Medulla oblongata (tissue), 1 donor: ENCODE results near the gene C2.
A peak's percentile ranks its signal among the peaks of the same experiment; 100 is the strongest.
"Not testable (repeated sequence)": the region's sequence is repeated elsewhere in the genome, so short reads cannot be mapped to it uniquely, and the experiment has no call there.

Experiments used
- DNase-seq: peaks from one replicate; pipeline ENCODE4 v3.0.0-alpha.2; 2015; ENCODE audit errors: extremely low spot score

The C2 gene

GRCh38 chr6:31922942-31923341 is 4.6 kb upstream of the C2 start:
- DNase-seq = no peak

- no peak for DNase-seq
These were observed 550 bp downstream of the C2 start for GRCh38 chr6:31927863-31928671.

- no peak for DNase-seq
These were observed 1.1 kb downstream of the C2 start for GRCh38 chr6:31928672-31928939.

- no peak for DNase-seq
These were observed 3.4 kb downstream of the C2 start for GRCh38 chr6:31930962-31931361.

- not testable (repeated sequence) for DNase-seq
These were observed 4.6 kb downstream of the C2 start for GRCh38 chr6:31932137-31932536.

DNA sequence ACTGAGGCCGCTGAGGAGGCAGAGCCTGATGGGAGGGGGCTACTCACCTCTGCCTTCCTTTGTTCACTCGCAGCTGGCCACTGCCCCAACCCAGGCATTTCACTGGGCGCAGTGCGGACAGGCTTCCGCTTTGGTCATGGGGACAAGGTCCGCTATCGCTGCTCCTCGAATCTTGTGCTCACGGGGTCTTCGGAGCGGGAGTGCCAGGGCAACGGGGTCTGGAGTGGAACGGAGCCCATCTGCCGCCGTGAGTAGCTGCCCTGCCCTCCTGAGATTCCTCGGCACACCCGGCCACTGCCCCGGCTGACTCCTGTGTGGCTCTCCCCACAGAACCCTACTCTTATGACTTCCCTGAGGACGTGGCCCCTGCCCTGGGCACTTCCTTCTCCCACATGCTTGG is 6.0 kb downstream of the C2 start:
- DNase-seq = no peak

- no peak for DNase-seq
These were observed 7.5 kb downstream of the C2 start for GRCh38 chr6:31935021-31935420.

DNA sequence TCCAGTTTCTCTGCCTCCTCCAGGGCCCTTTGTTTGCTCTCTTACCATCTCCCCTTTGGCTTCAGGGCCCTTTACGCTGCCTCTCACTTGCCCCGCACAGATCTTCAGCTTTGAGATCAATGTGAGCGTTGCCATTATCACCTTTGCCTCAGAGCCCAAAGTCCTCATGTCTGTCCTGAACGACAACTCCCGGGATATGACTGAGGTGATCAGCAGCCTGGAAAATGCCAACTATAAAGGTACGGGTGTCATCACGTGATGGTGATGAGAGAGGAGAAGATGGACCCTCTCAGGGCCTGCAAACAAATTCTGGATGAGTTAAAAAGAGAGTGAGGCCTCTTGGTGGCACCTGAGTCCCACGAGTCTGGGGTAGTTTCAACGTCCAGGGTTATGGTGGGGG is 8.3 kb downstream of the C2 start:
- no peak for DNase-seq

DNA sequence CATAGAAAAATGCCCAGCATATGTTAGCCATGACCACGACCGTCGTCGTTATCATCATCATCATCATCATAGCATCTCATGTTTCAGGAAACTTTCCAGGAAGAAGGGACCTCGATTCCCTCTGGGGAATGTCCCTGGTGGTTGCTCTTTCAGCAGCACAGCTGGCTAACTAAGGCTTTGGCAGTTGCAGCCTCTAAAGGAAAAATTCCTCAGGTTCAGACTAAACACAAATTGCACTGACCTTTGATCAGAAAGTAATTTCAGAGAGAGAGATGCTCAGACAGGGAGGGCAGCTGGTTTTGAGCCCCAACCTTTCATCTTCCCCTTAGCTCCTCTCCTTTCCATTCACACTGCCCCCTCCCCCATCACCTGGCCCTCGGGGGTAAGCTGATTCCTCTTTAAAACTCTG is 12.7 kb downstream of the C2 start:
- no peak for DNase-seq

- DNase-seq = no peak
These were observed 16.2 kb downstream of the C2 start for GRCh38 chr6:31943742-31944141.

DNA sequence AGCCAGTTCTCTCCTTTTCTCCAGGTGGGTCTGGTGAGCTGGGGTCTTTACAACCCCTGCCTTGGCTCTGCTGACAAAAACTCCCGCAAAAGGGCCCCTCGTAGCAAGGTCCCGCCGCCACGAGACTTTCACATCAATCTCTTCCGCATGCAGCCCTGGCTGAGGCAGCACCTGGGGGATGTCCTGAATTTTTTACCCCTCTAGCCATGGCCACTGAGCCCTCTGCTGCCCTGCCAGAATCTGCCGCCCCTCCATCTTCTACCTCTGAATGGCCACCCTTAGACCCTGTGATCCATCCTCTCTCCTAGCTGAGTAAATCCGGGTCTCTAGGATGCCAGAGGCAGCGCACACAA is 17.6 kb downstream of the C2 start:
- no peak for DNase-seq

DNA sequence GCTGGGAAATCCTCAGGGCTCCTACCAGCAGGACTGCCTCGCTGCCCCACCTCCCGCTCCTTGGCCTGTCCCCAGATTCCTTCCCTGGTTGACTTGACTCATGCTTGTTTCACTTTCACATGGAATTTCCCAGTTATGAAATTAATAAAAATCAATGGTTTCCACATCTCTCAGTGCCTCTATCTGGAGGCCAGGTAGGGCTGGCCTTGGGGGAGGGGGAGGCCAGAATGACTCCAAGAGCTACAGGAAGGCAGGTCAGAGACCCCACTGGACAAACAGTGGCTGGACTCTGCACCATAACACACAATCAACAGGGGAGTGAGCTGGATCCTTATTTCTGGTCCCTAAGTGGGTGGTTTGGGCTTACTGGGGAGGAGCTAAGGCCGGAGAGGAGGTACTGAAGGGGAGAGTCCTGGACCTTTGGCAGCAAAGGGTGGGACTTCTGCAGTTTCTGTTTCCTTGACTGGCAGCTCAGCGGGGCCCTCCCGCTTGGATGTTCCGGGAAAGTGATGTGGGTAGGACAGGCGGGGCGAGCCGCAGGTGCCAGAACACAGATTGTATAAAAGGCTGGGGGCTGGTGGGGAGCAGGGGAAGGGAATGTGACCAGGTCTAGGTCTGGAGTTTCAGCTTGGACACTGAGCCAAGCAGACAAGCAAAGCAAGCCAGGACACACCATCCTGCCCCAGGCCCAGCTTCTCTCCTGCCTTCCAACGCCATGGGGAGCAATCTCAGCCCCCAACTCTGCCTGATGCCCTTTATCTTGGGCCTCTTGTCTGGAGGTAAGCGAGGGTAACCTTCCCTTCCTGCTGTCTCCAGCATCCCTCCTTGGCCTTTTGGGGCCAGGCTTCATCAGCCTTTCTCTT is 18.2 kb downstream of the C2 start, which contains the start of gene CFB:
CFB (plus strand) TSS at position 589 of the 863 bp plus-strand sequence; CDS start at position 716, 127 bp downstream.
- DNase-seq = peak; percentile 23

DNA sequence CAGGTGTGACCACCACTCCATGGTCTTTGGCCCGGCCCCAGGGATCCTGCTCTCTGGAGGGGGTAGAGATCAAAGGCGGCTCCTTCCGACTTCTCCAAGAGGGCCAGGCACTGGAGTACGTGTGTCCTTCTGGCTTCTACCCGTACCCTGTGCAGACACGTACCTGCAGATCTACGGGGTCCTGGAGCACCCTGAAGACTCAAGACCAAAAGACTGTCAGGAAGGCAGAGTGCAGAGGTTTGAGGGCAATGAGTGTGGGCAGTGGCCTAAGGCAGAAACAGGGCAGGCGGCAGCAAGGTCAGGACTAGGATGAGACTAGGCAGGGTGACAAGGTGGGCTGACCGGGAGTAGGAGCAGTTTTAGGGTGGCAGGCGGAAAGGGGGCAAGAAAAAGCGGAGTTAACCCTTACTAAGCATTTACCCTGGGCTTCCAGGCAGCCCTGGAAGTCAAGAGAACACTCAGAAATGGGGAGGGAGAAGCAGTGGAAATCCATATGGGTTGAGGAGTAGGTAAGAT is 18.9 kb downstream of the C2 start:
- DNase-seq = no peak

DNA sequence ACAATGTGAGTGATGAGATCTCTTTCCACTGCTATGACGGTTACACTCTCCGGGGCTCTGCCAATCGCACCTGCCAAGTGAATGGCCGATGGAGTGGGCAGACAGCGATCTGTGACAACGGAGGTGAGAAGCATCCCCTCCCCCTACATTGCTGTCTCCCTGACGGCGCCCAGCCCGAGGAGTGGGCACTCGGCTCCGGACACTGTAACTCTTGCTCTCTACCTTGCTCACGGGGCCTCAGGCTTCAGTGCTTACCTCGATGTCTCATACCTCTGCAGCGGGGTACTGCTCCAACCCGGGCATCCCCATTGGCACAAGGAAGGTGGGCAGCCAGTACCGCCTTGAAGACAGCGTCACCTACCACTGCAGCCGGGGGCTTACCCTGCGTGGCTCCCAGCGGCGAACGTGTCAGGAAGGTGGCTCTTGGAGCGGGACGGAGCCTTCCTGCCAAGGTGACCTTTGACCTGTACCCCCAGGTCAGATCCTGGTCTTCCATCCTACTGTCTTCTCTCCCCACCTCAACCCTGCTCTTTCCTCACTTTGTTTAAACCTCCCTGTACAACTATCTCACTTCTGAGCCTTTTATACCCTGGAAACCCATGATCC is 19.7 kb downstream of the C2 start:
- DNase-seq = no peak

- DNase-seq = no peak
These were observed 20.3 kb downstream of the C2 start for GRCh38 chr6:31947864-31948263.

- no peak for DNase-seq
These were observed 20.8 kb downstream of the C2 start for GRCh38 chr6:31948306-31948705.

GRCh38 chr6:31948753-31949413 is 21.4 kb downstream of the C2 start:
- DNase-seq = no peak

DNA sequence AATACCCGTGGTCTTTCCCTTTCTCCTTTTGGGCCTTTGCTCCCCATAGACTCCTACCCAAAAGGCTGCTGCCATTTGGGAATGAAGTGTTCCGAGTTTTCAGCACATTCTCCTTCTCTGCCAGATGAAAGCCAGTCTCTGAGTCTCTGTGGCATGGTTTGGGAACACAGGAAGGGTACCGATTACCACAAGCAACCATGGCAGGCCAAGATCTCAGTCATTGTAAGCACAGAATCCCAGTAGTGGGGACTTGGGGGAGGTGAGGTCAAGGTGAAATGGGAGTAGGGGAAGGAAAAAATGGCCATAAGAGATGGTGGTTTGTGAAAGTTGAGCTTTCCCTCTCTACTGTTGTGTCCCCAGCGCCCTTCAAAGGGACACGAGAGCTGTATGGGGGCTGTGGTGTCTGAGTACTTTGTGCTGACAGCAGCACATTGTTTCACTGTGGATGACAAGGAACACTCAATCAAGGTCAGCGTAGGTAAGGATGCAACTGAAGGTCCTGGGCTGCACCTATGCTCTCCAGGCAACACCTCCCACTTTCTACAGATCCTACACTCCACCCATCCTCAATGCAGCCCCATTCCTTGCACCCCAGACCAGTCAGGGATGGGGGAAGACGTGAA is 22.5 kb downstream of the C2 start:
- no peak for DNase-seq

GRCh38 chr6:31952140-31952805 is 24.8 kb downstream of the C2 start:
- peak; percentile 60 for DNase-seq

DNA sequence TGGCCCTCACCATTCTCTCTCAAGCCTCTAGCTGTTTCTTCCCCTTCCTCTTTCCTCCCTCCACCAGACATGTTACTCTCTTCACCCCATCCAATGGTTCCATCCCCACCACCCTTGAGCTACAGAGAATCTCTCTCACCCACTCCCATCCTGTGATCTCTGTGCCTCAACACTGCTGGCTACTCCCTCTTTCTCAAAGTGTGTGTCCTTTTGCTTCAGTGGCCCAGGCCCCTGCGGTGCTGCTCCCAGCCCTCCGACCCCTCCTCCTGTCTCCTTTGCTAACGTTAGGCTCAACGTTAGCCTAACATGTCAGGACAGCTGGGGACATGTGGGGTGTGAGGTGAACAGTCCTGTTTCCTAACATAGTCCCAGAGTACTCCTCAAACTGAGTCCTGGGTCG is 25.4 kb downstream of the C2 start:
- DNase-seq = no peak

DNA sequence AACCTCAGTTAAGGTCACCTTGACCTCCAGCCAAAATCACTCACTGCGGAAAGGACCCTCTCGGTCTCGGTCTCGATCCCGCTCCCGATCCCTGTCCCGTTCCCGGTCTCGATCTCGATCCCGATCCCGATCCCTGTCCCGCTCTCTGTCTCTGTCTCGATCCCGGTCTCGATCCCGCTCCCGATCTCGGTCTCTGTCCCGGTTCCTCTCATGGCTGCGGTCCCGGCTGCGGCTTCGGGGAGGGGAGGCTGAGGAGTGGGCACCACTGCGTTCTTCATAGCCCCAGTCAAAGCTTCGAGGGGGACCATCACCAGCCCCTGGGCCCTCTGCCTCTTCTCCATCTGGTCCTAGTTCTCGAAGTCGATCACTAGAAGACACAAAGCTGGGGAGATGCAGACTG is 27.0 kb downstream of the C2 start:
- DNase-seq = no peak
